HG03460 (cell line): ENCODE results near the gene METAP1D.
"Not testable (repeated sequence)": the region's sequence is repeated elsewhere in the genome, so short reads cannot be mapped to it uniquely, and the experiment has no call there.

Experiments
- ATAC-seq: cut with Tn5 transposase; IDR thresholded peaks from one replicate; pipeline ENCODE4 v1.9.1; 2021; ENCODE audit not compliant: unreplicated experiment

Gene METAP1D

DNA sequence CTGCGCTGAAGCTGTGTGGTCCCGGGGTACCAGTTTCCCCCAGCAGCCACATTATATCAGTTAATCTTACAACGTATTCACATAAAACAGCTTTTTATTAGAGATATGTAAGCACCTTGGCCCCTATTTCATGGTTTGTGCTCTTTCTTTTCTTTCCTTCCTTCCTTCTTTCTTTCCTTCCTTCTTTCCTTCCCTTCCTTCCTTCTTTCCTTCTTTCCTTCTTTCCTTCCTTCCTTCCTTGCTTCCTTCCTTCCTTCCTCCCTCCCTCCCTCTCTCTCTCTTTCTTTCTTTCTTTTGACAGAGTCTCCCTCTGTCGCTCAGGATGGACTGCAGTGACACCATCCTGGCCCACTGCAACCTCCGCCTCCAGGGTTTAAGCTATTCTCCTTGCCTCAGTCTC lies 3.7 kb upstream of the METAP1D start:
- no peak for ATAC-seq

DNA sequence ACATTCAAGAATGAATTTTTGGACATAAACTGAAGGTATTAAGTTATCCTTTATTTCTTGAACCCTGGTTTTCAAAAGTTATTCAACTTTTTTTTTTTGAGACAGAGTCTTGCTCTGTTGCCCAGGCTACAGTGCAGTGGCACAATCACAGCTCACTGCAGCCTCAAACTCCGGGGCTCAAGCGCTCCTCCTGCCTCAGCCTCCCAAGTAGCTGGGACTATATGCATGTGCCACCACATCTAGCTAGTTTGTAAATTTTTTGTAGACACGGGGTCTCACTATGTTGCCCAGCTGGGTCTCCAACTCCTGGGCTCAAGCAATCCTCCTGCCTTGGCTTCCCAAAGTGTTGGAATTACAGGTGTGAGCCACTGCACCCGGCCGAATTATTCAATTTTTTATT lies 2.7 kb upstream of the METAP1D start:
- ATAC-seq: not testable (repeated sequence)

DNA sequence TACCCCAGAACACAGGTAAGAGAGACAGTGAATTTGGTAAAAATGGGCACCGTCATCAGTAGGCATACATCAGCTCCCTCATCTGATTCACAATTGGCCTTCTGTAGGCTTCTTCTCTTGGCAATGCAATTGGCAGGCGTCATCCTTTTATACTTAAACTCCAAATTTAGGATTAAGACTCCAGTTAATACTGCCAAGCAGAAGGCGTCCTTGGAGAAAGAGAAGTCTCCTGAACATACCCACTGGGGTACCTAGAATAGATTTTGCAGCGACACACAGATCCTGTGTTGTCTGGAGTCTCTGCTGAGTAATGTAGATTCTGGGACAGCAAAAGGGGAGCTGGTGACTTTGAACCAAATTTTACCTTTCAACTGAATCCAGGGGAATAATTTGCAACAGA lies 592 bp upstream of the METAP1D start:
- ATAC-seq: no peak

DNA sequence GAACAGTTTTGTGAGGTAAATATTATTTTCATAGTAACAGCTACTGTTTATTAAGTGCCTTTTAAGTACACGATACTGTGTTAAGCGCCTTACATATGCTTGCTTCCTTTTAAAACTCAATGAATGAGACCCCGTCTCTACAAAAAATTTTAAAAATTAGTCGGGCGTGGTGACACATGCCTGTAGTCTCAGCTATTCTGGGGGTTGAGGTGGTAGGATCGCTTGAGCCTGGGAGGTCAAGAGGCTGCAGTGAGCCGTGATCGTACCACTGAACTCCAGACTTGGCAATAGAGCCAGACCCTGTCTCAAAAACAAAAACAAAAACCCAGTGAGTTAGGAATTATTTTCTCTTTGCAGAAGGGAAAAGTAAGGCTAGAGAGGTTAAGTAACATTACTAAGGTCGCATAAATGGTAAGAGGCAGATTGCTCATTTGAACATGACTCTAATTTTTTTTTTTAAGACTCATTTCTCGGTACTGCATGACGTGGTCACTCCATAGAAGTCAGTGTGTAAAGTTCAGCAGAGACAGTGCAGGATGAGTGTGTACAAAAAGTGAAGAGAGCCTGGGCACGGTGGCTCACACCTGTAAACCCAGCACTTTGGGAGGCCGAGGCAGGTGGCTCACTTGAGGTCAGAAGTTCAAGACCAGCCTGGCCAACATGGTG lies 1.1 kb downstream of the METAP1D start:
- ATAC-seq: no peak

DNA sequence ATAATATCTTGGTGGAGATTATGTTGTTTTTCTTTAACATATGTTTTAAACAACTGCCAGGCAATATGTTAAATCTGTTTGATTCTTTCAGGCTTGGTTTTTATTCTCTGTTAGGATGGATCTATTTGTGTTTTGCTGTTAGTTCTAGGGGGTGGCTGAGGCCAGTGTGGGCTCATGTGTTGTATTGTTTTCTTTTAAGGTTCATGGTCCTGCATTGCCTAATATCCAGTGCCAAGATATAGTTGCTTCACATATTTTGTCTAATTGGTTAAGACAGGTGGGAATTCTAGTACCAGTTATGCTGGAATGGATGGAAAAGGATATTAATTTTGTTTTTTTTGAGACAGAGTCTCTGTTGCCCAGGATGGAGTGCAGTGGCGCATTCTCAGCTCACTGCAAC lies 7.6 kb downstream of the METAP1D start:
- no peak for ATAC-seq

DNA sequence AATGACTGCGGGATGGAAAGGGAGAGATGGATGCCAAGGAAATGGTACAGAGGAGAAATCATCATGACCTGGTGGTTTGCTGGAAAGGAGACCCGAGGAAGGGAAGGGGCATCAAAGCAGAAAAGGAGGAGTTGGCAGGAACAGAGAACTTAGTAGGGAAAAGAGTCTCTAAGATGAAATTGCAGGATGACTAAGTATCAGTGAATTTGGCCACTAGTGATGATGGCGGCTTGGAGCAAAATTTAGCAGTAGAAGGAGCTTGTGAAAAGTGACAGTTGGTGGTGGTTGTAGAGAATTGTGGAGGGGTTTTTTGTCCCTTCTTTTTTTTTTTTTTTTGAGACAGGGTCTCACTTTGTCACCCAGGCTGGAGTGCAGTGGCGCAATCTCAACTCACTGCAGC lies 10.1 kb downstream of the METAP1D start:
- ATAC-seq: no peak

DNA sequence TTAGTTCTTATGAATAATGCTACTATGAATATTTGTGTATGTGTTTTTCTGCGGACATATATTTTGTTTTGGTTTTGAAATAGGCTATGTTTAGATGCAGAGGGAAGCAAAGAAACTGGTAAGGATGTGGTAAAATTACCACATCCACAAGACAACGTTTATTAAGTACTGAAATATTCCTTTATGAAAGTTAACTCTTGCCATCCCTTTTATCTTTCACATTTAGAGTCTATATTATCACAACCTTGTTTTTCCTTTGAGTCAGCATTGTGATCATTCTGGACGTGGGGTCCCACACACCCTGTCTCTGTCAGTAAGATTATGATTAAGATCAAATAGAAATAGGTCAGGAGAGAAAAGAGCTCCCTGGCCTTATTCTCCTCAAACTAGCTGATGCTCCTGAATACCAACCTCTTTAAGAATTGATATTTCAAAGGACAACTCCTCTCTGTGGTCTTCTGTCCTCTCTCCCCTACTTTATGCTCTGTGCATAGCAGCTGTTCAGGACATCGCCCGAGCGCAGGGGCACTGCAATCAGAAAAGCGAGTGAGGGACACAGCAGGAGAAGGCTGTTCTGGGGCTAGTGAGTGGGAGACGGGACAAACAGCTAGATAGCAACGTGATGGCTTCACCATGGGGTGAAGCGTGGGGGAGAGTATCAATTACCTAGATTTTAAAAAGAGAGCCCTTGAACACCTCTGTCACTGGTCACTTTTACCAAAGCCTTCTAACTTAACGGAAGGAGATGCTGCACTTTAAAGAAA lies 12.2 kb downstream of the METAP1D start:
- no peak for ATAC-seq

DNA sequence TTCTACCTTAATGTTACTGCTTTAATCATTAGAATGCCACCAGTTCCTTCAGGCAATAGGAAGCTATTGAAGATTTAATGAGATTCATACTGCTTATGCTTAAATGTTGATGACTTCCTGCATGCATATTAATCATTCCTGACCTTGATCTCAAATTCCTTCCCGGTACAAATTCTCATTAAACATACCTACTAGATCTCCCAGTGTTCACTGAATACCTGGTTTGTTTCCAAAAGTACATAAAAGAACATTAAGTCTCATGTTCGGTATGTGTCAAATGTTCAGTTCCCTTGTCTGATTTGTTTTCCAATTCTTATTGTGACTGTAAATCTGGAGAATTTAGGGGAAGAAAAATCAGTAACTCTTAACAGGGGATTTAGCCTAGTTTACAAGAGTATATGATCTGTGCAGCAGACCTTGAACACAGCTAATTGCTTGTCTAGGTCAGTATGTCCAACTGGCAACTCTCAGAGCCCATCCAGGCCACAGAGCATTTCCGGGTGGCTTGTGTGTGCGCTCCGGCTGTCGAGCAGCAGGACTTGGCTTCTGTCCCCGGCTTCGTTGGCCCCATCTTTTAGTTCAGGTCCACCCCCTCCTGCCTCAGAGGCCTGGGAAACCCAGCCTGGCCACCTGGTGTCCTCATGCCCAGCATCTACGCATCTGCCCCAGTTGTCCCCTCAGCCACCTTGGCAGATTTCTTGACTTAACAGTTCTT lies 13.1 kb downstream of the METAP1D start:
- ATAC-seq: no peak

DNA sequence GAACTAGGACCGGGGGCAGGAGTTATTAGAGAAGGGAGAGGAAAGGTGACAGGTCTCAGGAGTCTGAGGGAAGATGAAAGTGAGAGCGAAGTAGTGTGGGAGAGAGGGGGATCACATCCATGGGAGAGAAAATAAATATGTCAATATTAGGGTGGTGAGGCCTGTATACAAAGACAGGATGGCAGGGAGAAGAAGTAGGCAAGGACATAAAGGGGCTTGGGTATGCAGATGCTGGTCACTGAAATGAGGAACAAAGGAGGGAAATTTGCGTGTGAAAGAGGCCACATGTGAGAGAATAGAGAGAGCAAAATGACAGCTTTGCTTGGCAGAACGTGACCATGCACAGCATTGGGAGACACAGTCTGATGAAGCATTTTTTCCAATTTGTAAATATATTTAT lies 13.6 kb downstream of the METAP1D start:
- ATAC-seq: no peak

DNA sequence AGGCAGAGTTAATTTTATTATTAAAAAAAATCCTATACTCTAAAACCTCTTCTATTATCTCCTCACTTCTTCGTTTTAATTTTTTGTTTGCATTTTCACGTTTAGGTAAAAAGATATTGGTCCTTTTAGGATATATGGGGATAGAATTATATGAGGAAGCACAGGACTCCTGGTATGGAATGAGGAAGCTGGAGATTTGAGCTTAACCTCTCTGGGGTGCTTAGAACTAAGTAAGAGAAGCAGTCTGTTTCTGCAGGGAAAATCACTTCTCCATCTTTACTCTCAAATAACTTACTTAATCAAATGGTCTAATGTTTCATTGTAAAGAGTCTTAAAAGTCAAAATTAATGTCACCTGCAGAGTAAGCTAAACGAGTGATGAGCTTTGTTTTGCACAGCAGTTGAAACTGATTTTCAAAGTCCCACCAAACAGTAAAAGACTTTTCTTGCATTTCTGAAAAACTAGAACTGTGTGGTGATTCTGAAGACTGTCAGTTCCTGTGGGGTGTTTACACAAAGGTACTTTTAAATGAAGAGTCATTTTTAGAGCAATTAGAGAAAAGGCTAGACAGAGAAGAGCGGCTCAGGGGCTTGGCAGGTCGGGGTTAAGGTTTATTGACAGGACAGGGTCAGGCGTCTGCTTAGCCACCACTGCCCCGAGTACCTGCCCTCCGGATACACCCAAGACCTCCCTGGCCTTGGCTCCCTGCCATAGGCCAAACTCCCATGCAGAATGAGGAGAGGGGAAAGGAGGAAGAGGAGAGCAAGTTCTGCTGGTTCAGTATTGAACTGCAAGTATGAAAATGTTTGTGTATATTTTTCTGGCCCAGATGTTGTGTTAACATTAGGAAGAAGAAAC lies 21.6 kb downstream of the METAP1D start:
- ATAC-seq: no peak

DNA sequence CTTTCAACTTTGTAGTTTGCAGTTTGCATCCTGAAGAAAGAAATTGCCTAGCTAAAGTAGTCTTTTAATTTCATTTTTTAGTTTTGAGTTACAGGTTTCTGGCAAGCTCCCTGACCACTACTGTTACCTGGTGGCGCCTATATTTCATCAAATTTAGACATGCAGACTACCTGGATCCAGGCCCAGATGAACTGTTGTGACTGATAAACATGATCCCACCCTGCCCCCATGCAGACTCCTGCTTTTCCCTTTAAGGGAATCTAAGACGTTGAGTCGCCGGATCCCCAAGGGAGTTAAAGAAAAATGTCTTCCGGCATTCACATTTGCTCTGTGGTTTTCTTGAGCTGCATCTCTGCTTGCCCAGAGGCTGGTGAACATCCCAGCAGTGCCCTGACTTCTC lies 22.2 kb downstream of the METAP1D start:
- ATAC-seq: no peak

DNA sequence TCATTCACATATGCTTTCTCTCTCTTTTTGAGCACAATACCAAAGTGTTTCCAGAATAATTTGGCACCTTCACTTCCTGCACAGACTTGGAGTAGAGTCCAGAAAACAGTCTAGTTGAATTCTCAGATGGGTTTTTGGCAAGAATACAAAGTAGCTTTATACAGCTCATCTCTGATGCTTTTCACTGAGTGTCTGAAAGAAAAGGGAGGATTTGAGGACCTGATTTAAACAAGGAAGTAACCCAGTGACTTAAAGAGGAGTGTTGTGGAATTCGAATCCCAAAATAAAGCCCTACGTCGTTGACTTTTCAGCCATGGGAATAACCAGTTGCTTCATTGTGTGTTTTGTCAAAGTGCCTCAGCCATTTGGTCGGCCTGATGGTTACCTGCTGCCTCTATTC lies 31.8 kb downstream of the METAP1D start:
- ATAC-seq: no peak

DNA sequence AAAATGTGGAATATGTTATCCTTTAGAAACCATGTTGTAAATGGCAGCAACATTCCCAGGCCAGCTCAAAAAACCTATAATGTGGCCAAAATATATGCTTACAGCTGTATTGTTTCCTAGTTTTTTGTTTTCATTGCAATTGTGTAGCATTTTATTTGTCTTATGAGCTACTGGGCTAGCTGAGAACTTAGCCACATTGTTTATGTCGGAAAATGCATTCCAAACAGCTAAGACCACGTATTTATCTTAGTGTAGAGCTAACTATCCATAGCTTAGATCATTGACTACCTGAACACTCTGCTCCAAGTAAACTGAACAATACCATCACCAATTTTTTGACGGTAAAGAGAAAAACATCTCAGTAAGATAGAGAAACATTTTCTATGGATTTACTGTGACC lies 38.4 kb downstream of the METAP1D start:
- ATAC-seq: no peak

DNA sequence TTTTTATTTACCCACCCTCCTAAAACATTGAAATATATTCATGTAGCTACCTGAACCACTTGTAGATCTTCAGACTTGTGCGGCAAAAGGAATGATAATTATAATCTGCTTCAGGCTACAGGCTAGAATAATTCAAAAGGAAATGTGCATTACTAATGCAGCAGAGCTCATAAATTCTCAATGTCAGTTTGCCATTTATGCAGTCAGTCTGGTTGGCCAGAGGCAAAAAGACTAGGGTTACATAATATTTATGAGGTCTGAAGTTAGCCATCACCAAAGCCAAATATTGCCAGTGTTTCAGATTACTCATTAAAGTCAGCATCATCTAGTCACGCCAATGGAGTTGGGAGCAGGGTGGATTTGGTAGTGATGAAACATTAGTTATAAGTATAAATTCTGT lies 38.9 kb downstream of the METAP1D start:
- no peak for ATAC-seq

DNA sequence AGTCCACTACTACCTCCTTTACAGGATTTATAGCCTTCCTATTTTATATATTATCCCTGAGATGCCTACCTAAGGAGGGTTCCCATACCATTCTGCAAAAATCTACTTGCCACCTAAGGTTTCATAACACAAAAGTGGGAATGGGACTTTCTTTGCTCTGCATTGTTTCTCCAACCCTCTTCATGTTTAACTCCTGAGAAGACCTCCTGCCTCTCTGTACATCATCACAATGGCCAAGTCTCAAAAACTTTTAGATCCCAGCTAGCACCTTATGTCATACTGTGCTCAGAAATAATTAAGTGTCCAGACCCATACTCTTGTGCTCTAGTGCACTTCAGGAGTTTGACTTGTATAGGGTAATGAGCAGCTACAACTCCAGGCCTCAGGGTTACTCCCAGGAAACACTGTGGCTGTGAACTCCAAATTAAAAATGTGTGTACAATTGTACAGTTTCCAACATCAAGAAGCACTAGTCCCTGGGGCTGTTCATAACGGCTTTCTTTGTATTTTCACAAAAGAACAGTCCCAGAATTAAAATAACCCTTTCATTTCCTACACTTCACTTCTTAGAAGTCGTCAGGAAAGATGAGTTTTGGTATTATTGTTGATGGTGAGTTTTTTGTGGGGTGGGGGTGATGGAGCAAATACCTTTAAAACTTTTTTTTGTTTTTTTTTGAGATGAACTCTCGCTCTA lies 39.4 kb downstream of the METAP1D start:
- ATAC-seq: no peak

DNA sequence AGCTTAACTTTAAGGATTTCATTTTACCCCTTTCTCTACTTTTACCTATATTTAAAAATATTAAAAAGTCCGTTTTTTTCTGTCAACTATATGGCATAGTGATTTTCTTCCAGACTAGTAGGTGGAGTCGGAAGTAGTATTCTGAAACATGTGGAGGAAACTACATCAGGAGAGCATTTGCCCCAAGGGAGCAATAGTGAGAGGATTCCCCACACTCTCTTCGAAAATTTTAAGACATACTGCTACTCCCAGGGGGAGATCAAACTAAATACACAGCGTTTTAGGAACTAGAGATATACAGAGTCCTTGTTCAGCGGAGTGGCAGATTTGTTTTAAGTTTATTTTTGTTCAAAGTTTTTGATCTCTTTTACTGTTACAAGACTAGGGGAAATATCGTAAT lies 40.6 kb downstream of the METAP1D start:
- no peak for ATAC-seq

DNA sequence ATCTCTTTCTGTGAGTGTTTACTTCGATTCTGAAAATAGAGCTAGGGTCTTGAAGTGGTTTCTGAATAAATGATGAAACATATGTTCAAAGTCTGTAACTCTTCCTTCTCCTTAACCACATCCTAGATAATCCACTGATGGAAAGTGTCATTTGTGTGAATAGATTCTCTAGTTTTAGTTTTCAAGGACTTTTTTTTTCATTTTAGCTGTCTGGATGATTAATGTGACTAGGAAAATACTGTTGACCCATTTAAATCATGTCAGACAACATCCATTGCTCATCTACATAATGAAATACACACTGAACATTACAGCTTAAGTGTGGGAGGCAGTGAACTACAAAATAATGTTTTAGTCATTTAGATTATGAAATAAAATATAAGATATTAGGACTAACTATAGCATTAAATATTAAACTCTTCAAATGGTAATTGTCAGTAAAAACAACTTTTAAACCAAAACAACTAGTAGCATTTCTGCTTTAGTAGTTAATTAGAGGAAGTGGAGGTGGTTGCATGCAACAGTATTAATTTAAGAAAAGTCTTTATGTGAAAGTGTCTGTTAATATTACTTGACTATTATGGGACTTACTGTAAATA lies 46.4 kb downstream of the METAP1D start:
- ATAC-seq: no peak

DNA sequence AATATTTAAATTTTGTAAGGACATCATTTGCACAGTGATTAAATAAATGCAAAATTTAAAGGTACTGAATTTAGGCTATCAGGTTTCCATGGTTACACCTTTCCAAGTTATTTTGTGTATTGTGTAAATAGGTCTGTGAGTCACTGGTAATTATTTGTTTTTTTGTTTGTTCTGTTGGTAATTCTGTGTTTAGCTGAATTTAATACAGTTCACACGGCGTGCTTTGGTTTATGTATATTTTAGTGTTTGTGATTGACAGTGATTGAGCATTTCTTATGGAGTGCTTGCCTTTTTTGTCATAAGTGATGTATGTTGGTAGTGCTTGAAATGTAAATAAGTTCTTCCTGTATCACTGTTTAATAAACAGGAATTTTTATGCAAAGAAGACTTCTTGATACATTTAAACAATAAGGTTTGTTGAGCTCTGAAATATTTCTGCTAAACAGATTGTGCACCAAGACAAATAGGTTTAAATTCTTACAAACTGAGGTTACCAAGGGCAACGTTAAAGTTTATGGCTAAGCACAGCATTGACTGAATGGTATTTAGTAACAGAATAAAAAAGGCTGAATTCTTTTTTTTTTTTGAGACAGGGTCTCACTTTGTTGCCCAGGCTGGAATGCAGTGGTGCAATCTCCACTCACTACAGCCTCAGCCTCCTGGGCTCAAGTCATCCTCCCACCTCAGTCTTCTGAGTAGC lies 47.3 kb downstream of the METAP1D start:
- ATAC-seq: no peak
